Measurements from ENCODE around the gene AP1G2.
A peak's percentile ranks its signal among the peaks of the same experiment; 100 is the strongest.

AP1G2 gene

GRCh38 chr14:23569443-23570151 lies 2.0 kb upstream of the AP1G2 start:
- DNase-seq = peak; percentile 58 to 78

DNA sequence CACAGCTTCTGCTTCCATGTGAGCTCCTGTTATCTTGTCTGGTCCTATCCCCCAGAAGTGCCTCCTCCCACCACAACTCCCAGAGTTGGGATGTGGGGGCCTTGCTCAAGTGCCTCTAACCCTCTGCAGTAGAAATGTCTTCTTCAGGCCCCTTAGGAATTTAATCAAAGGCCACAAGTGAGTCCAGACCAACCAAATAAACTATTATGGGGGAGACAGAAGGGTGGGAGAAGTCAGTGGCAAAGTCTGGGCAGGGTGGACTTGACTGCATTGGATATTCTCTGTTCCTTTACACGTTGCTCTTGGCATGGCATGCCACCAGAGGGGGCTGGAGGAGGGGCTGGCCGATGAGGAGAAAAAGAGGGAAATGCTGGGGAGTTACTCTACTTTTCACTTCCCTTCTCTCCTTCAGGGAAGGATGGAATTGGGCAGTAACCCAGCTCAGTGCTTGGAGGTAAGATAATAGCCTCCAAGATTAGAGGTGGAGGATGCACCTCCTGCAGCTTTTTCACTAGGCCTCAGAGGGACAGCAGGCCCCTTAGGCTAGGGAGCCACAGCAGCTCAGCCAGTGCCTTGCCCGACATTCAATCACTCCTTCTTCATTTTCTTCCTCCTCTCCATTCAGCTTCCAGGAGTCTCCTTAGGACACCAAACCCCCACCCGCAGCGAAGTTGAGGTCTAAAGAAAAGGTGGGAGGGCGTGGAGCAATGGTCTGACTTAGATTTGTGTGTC lies 1.2 kb upstream of the AP1G2 start:
- DNase-seq = no peak

DNA sequence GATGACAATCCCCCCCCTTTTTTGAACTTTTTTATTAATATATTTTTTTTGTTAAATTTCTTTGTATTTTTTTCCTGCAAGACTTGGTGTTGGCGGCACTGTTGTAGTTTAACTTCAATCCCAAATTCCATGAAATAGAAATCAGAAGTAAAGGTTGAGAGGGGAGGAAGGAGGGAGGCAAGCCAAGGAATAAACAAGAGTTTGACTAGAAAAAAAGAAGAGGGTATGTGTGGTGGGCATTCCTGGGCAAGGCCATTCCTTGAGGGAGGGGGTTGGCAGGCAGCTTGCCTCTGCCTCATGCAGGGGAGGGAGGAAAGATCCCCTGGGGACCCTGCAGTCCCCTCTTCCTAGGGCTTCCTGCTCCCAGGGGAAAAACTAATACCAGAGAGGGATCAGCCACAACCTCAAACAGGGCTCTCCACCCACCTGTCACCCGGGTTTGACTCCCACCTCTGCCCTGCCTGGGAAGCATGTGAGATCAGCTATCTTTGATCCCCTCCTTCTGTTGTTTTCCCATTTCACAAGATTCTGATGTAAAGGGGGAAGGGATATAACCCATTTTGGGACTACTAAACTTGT lies 519 bp upstream of the AP1G2 start:
- DNase-seq = no peak

- DNase-seq = no peak
Measured at GRCh38 chr14:23566778-23567185, 809 bp downstream of the AP1G2 start.

DNA sequence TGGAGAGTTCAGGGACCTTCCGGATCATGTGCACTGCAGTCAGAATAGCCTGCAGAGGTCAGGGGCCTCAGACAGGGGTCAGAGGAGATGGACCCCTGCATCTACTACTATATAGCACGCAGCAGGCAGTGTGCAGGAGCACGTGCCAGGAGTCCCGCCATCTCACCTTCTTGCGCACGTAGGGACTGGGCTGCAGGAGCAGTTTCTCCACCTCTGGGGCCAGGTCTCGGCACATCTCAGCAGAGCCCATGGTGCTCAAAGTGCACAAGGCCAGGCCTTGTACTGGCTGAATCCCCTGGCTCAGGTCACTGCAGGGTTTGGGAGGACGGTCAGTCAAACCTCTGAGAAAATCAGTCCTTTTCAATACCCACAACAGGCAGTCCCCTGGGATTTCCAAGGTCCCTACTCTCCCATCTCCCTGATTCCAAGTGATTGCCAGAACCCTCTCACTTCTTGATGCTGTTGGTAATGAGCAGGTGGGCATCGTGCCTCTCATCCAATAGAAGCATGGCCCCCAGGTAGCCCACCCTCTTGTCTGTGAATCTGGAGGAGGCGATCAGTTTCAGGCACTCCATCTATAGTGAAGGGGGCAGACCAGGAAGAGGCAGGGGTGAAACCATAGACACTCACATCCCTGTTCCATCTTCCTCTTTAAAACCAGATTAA lies 1.3 kb downstream of the AP1G2 start:
- no peak for DNase-seq

- no peak for DNase-seq
Measured at GRCh38 chr14:23565626-23566025, 2.0 kb downstream of the AP1G2 start.

DNA sequence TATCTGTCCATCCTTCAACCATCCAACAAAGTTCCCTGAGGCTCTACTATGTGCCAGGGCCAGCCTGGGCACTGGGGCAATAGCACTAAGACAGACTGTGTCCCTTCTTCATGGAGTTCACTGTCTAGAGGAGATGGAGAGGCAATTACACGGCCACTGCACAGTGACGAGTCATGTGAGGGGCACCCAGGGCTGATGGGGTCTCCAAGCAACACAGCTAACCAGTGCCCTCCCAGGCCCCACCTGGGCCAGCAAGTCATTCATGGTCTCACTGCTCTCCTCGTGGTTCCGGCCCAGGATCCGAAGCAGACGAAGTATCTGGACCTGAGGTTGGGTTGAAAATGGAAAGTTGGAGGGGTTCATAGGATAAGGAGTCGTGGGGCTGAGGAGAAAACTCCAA lies 2.7 kb downstream of the AP1G2 start:
- no peak for DNase-seq

DNA sequence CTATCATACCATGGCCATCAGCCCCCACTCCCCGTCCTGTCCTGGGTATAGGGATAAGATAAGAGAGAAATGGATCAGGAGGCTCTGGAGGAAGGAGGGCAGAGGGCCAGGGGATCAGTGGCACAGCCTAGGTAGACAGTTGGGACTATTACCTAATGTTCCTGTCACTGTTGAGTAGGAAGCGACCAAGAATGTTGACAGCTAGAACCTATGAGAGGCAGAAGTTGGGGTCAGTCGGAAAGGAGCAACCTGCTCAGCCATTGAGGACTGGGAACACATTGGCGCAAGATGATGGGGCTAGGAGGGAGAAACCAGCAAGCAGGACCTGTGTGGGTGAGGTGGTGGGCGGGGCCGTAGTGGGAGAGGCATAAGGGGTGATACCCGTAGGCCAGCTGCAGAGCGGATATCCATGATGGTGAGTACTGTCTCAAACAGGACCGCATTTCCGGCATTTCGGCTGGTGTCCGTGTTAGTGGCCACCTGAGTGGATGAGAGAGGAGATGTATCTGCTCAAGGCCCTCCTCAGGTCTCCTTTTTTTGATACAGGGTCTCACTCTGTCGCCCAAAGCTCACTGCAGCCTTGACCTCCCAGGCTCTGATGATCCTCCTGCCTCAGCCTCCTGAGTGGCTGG lies 3.3 kb downstream of the AP1G2 start:
- no peak for DNase-seq

DNA sequence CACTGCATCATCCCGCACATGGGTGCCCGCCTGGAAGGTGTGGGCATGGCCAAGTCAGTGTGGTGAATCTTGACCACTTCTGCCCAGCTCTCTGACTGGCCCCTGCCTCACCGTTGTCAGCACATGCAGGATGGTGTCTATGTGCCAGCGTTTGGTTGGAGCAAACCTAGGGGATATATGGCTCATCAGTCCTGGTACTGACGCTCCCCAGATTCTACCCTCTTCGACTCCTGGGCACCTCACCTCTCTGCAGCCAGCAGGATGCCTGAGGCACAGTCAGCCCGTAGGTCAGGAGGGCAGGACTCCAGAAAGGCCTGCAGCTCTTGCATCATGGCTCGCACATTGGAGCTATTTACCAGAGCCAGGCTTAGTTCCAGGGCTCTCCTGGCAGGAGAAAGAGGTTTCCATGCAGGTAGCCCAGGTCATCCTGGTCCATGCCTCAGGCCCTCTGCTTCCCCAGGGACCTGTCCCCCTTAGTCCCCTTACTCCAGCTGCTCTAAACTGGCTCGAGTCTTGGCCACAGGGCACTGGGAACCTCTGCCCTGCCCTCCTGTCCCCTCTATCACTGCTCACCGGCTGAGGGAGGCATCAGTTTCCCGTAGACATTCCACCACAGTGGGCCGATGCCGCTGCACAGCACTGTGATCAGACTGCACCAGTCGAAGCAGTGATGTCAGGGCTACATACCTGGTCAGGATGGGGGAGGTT lies 4.0 kb downstream of the AP1G2 start:
- no peak for DNase-seq

DNA sequence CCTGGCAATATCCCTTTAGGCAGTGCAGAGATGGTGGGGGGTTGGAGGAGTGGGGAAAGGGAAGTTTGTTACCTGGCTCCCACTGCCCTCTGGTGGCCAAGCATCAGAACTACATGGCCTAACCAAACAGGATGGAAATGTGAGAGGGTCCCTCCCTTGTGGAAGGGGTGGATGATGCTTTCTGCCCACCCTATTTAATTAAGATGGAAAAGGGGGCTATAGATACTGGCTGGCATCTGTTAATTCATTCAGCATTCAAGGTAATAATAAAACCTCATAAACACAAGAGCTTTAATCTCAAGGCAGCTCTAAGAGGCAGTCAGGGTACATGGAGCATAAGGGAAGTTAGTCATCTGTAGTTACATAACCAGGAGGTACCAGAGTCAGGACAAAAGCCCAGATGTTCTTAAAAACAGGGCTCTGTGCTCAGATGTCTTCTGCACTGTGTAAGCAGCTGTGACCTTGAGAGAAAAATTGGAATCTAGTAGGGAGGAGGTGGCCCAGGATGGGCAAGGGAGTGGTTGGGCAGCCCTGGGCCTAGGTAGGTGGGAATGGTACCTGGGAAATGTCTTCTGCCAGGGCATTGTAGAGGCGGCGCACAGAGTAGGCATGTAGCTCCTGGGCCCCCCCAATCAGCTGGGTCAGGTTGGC lies 4.6 kb downstream of the AP1G2 start:
- DNase-seq = peak in 1 of 2 experiments; percentile 13

- no peak for DNase-seq
Measured at GRCh38 chr14:23561873-23562821, 5.4 kb downstream of the AP1G2 start.

DNA sequence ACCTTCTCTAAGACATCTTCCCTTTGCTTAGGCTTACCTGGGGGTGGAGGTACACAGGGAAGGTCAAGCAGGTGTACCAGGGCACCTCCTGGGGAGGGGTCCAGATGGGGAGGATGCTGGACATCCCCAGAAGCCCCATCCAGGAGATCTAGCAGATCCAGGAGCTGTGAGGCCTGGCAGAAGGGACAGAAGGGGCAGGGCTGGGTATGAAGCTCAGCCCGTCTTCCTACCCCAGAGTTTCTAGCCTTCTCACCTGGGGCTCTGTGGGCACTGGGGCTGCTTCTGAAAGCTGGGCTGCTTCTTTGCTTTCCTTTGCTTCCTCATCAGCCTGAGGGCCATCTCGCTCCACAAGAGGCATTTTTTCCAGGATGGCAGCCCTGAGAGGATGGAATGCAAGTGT lies 6.3 kb downstream of the AP1G2 start:
- no peak for DNase-seq

- no peak for DNase-seq
Measured at GRCh38 chr14:23559926-23560520, 7.6 kb downstream of the AP1G2 start.

DNA sequence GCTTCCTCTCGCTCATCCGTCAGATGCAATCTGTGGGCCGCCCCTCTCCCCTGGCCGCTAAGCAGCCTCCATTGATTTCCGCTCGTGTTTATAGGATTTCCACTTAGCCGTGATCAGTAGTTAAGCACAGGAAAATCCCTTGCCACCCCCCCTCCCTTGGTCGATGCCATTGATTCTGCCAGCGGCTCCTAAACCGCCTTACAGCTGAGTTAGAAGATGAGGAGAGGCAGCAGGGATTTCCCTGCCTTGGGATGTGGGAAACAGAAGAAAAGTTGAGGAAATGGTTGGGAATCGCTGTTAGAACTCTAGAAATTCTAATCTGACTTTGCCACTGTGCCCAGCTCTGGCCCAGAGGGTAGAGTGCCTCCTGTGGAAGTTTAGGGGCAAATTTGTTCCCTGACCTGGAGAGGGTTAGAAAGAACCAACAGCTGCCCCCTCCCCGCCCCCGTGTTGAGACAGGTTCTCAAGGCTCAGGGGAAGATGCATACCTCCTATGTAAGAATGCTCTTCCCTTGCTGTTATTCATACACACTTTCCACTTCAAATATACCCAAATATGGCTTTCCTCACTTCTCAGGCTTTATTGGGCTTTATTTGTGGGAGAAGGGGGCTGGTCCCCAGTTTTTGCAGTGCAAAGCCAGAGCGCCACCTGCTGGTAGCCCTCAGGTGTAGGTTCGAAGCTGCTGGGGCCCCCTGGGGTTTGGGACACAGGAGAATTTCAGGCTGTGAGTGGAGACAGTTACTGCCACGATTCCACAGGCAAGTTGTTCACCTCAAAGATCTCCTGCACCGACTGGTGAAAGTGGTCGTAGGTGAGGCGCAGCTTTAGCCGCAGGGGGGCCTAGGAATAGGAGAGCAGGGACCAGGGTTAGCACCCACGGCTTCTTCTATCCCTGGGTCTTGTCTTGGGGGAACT lies 8.3 kb downstream of the AP1G2 start:
- peak in 1 of 2 experiments; percentile 19 for DNase-seq

DNA sequence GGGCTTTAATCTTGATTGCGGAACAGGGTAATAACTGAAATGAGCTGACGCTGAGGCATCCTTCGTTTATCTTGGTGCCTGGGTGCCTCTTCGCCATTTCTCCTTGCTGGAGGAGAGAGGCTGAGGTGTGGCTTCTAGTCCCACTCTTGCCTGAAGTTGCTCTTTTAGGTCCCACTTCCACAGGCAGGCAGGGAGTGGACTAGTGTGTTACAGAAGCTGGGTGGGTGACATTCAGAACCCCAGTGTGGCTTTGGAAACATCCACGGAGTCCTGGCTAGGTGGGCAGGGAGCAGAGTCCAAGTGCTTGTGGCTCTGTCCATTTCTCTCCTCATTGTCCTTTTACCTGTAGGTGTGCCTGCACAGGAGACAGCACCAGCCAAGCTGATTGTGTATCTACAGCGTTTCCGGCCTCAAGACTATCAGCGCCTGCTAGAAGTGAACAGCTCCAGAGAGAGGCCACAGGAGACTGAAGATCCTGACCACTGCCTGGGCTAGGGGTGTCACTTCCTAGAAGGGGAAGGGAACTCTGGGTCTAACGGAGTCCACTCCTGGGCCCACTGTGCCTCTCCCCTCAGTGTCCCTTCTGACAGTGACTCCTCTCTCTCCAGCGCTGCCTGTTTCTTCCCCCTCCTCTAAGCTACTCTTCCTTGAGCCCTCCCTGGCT lies 9.1 kb downstream of the AP1G2 start:
- no peak for DNase-seq

GRCh38 chr14:23557946-23558345 lies 9.6 kb downstream of the AP1G2 start:
- DNase-seq = no peak

DNA sequence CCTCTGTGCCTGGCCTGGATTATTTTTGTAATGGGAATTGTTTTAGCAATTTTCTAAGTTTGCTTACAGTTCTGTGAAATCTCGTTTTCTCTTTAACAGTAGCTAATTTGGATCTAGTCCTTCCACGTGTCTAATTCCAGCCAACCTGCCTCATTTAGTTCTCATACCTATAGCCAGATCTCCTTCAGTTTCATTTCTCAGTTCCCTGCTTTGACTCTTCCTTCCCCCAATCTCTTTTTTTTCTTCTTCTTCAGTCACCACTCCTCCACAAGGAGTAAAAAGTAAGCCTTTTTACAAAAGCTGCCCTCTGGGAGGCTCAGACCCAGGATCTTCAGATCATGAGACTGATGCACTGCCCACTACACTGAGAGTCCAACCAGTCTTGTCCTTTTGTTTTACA lies 10.1 kb downstream of the AP1G2 start:
- DNase-seq = no peak

- no peak for DNase-seq
Measured at GRCh38 chr14:23556700-23557440, 10.7 kb downstream of the AP1G2 start.
